AG09309 (cell line): ENCODE measurements around the gene TADA1.

Experiments
- DNase-seq: peaks from one replicate; pipeline ENCODE4 v3.0.0-alpha.2; 2010; ENCODE audit warnings: low read depth
- H3K4me3 ChIP-seq: 2 replicates; pipeline ENCODE4 v1.5.1; 2011; ENCODE audit warnings: mild to moderate bottlenecking, low read depth, low read length, moderate library complexity; ENCODE audit not compliant: control insufficient read depth
- TF ChIP-seq, protein P1 (sequence below): IDR thresholded peaks from 2 replicates; pipeline ENCODE4 v1.5.1; 2011; ENCODE audit warnings: mild to moderate bottlenecking, low read depth, low read length, inconsistent platforms; ENCODE audit not compliant: insufficient read depth, control insufficient read depth; ENCODE audit errors: missing control alignments

Gene TADA1

DNA sequence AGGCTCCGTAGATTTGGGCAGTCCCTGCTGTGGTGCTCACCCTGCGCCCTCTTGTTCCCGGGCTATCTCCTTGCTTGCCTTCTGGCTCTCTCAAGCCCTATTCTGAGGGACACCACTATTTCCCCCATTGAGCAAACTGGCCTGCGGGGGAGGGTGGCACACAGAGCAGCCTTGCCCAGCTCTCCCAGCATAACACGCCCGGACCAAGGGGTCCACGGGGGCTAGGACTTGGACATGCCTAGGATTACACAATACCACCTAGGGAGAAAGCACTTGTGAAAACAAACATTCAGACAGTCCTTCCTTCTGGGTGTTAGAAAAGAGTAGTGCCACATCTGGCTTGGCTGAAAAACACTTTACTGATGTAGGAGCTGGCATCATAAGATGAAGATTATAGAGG lies 7.4 kb downstream of the TADA1 start:
- no peak overlapping the region for H3K4me3 ChIP-seq
- DNase-seq = no peak
- TF ChIP-seq, protein P1, sequence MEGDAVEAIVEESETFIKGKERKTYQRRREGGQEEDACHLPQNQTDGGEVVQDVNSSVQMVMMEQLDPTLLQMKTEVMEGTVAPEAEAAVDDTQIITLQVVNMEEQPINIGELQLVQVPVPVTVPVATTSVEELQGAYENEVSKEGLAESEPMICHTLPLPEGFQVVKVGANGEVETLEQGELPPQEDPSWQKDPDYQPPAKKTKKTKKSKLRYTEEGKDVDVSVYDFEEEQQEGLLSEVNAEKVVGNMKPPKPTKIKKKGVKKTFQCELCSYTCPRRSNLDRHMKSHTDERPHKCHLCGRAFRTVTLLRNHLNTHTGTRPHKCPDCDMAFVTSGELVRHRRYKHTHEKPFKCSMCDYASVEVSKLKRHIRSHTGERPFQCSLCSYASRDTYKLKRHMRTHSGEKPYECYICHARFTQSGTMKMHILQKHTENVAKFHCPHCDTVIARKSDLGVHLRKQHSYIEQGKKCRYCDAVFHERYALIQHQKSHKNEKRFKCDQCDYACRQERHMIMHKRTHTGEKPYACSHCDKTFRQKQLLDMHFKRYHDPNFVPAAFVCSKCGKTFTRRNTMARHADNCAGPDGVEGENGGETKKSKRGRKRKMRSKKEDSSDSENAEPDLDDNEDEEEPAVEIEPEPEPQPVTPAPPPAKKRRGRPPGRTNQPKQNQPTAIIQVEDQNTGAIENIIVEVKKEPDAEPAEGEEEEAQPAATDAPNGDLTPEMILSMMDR = no peak

DNA sequence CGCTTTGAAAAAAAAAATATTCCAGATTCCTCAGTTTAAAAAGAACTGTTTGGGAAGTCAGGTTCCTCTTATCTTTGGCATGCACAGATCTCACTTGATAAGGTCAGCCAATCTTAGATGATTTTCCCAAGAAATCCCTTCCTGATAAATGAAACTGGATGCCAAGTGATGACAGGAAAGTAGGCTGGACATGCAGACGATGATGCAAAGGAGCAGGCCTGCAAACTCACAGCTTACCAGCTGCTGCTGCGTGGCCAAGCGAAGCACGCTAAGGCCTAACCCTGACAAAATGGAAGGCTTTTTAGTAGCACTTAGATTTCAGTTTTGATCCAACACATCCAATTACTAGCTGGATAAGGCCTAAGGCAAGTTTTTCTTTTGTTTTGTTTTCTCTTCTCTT lies 10.1 kb downstream of the TADA1 start:
- DNase-seq = no peak
- H3K4me3 ChIP-seq = no peak overlapping the region
- TF ChIP-seq, protein P1 = no peak

DNA sequence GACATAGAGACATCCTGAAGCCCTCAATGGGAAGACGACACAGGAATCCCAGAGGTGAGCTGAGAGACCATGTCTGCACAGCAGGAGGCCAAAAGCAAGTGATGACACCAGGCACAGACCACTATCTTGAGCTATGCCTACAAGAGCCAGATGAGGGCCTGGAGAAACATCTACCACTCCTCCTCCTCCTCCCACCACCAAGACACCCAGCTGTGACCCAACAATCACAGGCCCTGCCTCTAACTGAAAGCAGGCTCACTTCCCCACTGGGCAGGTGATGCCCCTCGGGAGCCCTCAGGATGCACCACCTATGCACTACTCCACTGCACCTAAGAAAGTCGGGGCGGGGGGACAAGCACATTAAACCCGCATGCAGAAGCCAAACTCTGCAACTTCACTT lies 16.5 kb downstream of the TADA1 start:
- no peak overlapping the region for H3K4me3 ChIP-seq
- no peak for DNase-seq
- TF ChIP-seq, protein P1 = no peak

DNA sequence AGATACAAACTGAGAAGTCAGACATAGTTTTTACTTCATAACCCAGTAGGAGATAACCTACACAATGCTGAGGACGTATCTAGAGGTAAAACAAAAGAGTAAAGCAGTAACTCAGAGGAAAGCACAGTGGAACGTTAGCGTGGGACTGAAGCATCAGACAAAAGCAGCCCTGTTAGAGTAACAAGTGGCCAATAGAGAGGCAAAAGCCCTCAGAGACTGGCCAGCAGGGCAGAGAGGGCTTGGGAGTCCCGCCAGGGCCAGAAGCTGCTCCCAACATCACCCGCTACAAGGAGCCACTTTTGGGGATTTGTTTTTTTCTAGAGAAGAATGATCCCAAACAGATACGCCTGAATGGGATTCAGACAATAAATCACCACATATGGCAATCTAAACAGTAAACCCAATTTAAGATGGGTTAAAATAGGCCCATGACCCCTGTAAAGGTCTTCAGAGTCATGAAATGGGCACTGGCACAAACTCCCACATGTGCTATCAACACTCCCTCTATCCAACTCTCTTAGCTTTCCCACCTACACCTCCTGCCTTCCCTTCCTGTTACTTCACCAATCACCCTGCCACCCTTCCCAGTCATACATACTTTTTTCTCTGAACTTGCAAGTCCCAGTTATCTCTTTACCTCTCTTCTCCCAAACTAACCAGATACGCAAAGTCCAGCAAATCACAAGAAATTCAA lies 17.2 kb downstream of the TADA1 start:
- no peak overlapping the region for H3K4me3 ChIP-seq
- DNase-seq = no peak
- TF ChIP-seq, protein P1 = no peak

DNA sequence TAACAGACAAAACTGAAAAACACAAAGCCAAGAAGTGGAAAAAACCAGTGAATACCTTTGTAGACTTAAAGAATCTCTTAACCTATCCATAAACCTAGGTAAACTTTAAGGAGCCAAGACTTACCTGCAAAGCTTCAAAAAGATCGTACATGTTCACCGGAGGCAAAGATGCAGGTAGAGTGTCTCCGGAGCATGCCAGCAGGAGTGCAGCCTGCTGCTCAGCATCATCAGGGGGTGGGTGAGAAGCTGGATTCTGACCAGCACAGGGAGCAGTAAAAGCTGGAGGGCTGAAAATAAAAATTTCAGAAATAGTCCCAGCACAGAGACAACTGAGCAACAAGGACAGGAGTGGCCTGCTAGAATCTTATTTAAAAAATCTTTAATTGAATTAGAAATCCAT lies 18.1 kb downstream of the TADA1 start:
- TF ChIP-seq, protein P1 = no peak
- H3K4me3 ChIP-seq = no peak overlapping the region
- no peak for DNase-seq

DNA sequence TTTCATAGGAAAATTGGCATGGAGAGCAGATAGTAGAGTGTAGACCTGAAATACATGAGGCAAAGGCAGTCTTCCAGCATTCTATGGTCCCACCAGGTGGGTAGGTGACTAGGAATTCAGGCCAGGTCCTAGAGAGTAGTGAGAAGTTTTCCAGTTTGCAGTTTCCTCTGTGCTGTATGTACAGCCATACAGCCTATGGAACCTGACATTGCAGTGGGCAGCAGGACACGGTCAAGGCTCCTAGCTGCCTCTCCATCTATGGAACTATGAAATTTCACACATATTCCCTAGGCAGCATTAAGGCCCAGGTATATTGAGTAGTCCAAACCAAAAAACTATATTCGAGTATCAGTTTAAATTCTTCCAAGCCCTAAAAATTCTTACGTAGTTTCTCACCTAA lies 20.5 kb downstream of the TADA1 start:
- no peak for DNase-seq
- TF ChIP-seq, protein P1 = no peak
- H3K4me3 ChIP-seq = no peak overlapping the region
